H9 (cell line): Measurements from ENCODE around the gene KRTAP4-5. TPM values are rescaled to one million over a fixed set of nuclear protein-coding genes. Genes with fewer than 3 reads are reported as not detected.
"Not testable (repeated sequence)": the region's sequence is repeated elsewhere in the genome, so short reads cannot be mapped to it uniquely, and the experiment has no call there.

ENCODE experiments used
- DNase-seq: peaks from one replicate; pipeline ENCODE4 v3.0.0-alpha.2; 2017
- H2AFZ ChIP-seq: one replicate; pipeline ENCODE4 v1.6.1; 2013; ENCODE audit warnings: mild to moderate bottlenecking, low read length, control low read depth, moderate library complexity
- H2AK5ac ChIP-seq: 2 replicates; pipeline ENCODE4 v1.6.1; 2013; ENCODE audit warnings: low read length, control low read depth, mixed read lengths; ENCODE audit not compliant: insufficient read length
- H2BK120ac ChIP-seq: one replicate; pipeline ENCODE4 v1.6.1; 2013; ENCODE audit warnings: low read depth, mild to moderate bottlenecking, low read length, control low read depth, inconsistent platforms; ENCODE audit not compliant: poor library complexity, severe bottlenecking
- H2BK12ac ChIP-seq: 2 replicates; pipeline ENCODE4 v1.6.1; 2013; ENCODE audit warnings: low read length, control low read depth, mixed read lengths, low read depth; ENCODE audit not compliant: insufficient read length
- H2BK15ac ChIP-seq: 2 replicates; pipeline ENCODE4 v1.6.1; 2013; ENCODE audit warnings: low read depth, low read length, control low read depth
- H2BK20ac ChIP-seq: one replicate; pipeline ENCODE4 v1.6.1; 2013; ENCODE audit warnings: low read depth, mild to moderate bottlenecking, low read length, control low read depth, inconsistent platforms; ENCODE audit not compliant: poor library complexity, severe bottlenecking
- H2BK5ac ChIP-seq: 2 replicates; pipeline ENCODE4 v1.6.1; 2013; ENCODE audit warnings: low read length, control low read depth, mixed read lengths; ENCODE audit not compliant: insufficient read length
- H3K14ac ChIP-seq: 2 replicates; pipeline ENCODE4 v1.6.1; 2013; ENCODE audit warnings: low read length, control low read depth; ENCODE audit not compliant: insufficient read depth
- H3K18ac ChIP-seq: 2 replicates; pipeline ENCODE4 v1.6.1; 2013; ENCODE audit warnings: low read depth, mild to moderate bottlenecking, mixed read lengths, low read length, control low read depth; ENCODE audit not compliant: insufficient read length
- H3K23ac ChIP-seq: 2 replicates; pipeline ENCODE4 v1.6.1; 2013; ENCODE audit warnings: low read length, control low read depth, mixed read lengths, low read depth; ENCODE audit not compliant: insufficient read length
- H3K23me2 ChIP-seq: 2 replicates; pipeline ENCODE4 v1.6.1; 2013; ENCODE audit warnings: low read depth, mild to moderate bottlenecking, mixed read lengths, low read length, control low read depth; ENCODE audit not compliant: insufficient read length, poor library complexity, severe bottlenecking
- H3K27ac ChIP-seq: 2 replicates; pipeline ENCODE4 v1.5.1; 2013; ENCODE audit warnings: low read length, control low read depth, mixed read lengths, low read depth; ENCODE audit not compliant: insufficient read length
- H3K27me3 ChIP-seq: 2 replicates; pipeline ENCODE4 v1.6.1; 2013; ENCODE audit warnings: low read length, control low read depth, inconsistent platforms; ENCODE audit not compliant: insufficient read depth
- H3K4ac ChIP-seq: 2 replicates; pipeline ENCODE4 v1.6.1; 2013; ENCODE audit warnings: low read depth, mild to moderate bottlenecking, control low read depth, inconsistent platforms, low read length, moderate library complexity
- H3K4me1 ChIP-seq: 2 replicates; pipeline ENCODE4 v1.6.1; 2013; ENCODE audit warnings: low read length, control low read depth, inconsistent platforms; ENCODE audit not compliant: insufficient read depth
- H3K4me2 ChIP-seq: 2 replicates; pipeline ENCODE4 v1.6.1; 2013; ENCODE audit warnings: low read length, control low read depth, mixed read lengths; ENCODE audit not compliant: insufficient read length, insufficient read depth
- H3K56ac ChIP-seq: 2 replicates; pipeline ENCODE4 v1.6.1; 2013; ENCODE audit warnings: low read depth, mild to moderate bottlenecking, mixed read lengths, low read length, control low read depth; ENCODE audit not compliant: insufficient read length
- H3K79me1 ChIP-seq: 2 replicates; pipeline ENCODE4 v1.6.1; 2013; ENCODE audit warnings: low read depth, mild to moderate bottlenecking, moderate library complexity, low read length, control low read depth, inconsistent platforms; ENCODE audit not compliant: insufficient read depth, poor library complexity, severe bottlenecking
- H3K79me2 ChIP-seq: 2 replicates; pipeline ENCODE4 v1.6.1; 2013; ENCODE audit warnings: low read length, control low read depth, inconsistent platforms; ENCODE audit not compliant: insufficient read depth
- H3K9ac ChIP-seq: 2 replicates; pipeline ENCODE4 v1.6.1; 2013; ENCODE audit warnings: low read length, control low read depth, mixed read lengths; ENCODE audit not compliant: insufficient read length; ENCODE audit errors: extremely low read depth
- H3K9me3 ChIP-seq: one replicate; pipeline ENCODE4 v1.6.1; 2013; ENCODE audit warnings: low read depth, low read length, inconsistent platforms; ENCODE audit not compliant: control insufficient read depth
- H3T11ph ChIP-seq: one replicate; pipeline ENCODE4 v1.6.1; 2013; ENCODE audit warnings: mild to moderate bottlenecking, low read length, control low read depth, inconsistent platforms
- H4K20me1 ChIP-seq: one replicate; pipeline ENCODE4 v1.6.1; 2013; ENCODE audit not compliant: control insufficient read depth, insufficient read length, insufficient read depth
- H4K5ac ChIP-seq: 2 replicates; pipeline ENCODE4 v1.6.1; 2013; ENCODE audit warnings: low read depth, mild to moderate bottlenecking, mixed read lengths, low read length, control low read depth; ENCODE audit not compliant: insufficient read length
- H4K8ac ChIP-seq: replicated peaks from 2 replicates; pipeline ENCODE4 v1.6.1; 2013; ENCODE audit warnings: low read length, control low read depth, mixed read lengths, low read depth; ENCODE audit not compliant: insufficient read length
- H4K91ac ChIP-seq: 2 replicates; pipeline ENCODE4 v1.6.1; 2013; ENCODE audit warnings: low read depth, mild to moderate bottlenecking, moderate library complexity, mixed read lengths, low read length, control low read depth; ENCODE audit not compliant: insufficient read length
- H3K27ac Mint-ChIP-seq, 3 experiments: 2 replicates in 2 of 3; 3 replicates in 1 of 3; pipeline ENCODE4 v1.8.0; 2020 to 2021; ENCODE audit warnings: mixed read lengths in 3 of 3, mild to moderate bottlenecking in 1 of 3, moderate library complexity in 1 of 3
- H3K27me3 Mint-ChIP-seq: 2 replicates; pipeline ENCODE4 v1.8.0; 2021; ENCODE audit warnings: low read depth, mild to moderate bottlenecking, moderate library complexity, mixed read lengths
- H3K36me3 Mint-ChIP-seq, 3 experiments: 2 replicates in 2 of 3; 3 replicates in 1 of 3; pipeline ENCODE4 v1.8.0; 2020 to 2021; ENCODE audit warnings: low read depth in 3 of 3, mixed read lengths in 3 of 3; ENCODE audit not compliant: insufficient read depth in 1 of 3
- H3K4me1 Mint-ChIP-seq, 2 experiments: 2 replicates each; pipeline ENCODE4 v1.8.0; 2020; ENCODE audit warnings: mixed read lengths in 2 of 2
- H3K4me3 Mint-ChIP-seq, 2 experiments: 2 replicates in 1 of 2; 3 replicates in 1 of 2; pipeline ENCODE4 v1.8.0; 2020 to 2021; ENCODE audit warnings: mild to moderate bottlenecking in 2 of 2, mixed read lengths in 2 of 2, moderate library complexity in 1 of 2
- H3K9me3 Mint-ChIP-seq, 2 experiments: 2 replicates in 1 of 2; 3 replicates in 1 of 2; pipeline ENCODE4 v1.8.0; 2020; ENCODE audit warnings: mild to moderate bottlenecking in 2 of 2, mixed read lengths in 2 of 2, moderate library complexity in 1 of 2
- WGBS: extraction: QIAGEN DNeasy Blood & Tissue Kit; methylation state at CpG from one replicate; pipeline ENCODE4 v1.1.7; 2013; ENCODE audit warnings: missing lambda C conversion rate, low lambda C conversion rate, mixed read lengths; ENCODE audit not compliant: insufficient read length; ENCODE audit errors: extremely low coverage; 5-methylcytosine and 5-hydroxymethylcytosine counted together
- total RNA-seq: library from RNA; stranded (reverse); gene quantifications from 2 replicates; pipeline ENCODE4 v1.2.1, GENCODE V29; 2021
- TF ChIP-seq, protein P1 (sequence below): fragments of 200-600 bp; sonication (generic); conservative IDR thresholded peaks from 3 replicates; pipeline ENCODE4 v1.8.0; 2021; ENCODE audit warnings: antibody characterized with exemption, mild to moderate bottlenecking

Gene KRTAP4-5
- total RNA-seq, 1 experiment from 2014 or later, result not detected

DNA sequence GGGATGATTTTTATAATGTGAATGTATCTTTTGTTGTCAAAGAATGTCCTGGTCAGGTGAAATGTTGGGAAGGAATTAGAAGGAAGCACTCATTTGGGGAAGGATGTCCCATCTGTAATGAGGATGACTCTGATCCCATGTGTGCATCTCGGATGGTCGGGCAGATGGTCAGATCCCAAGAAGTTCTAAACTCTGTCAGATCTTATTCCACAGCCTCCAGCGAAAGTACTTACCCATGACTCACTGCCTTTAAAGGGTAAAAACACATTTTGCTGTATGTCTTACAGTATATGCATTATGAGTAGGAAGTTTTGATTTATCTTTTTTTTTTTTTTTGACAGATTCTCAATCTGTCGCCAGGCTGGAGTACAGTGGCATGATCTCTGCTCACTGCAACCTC is 30.9 kb downstream of the KRTAP4-5 start:
- H3K9me3 Mint-ChIP-seq, result peaks cover 0 to 23% of the 10 kb centered on the region in 2 experiments; a peak in 4 of 5 replicates
- no peak overlapping the region for H2BK120ac ChIP-seq
- H3K27ac Mint-ChIP-seq, result no peak overlapping the region
- no peak overlapping the region for H2AK5ac ChIP-seq
- H3K4ac ChIP-seq, result no peak overlapping the region
- no peak overlapping the region for H2BK20ac ChIP-seq
- TF ChIP-seq, protein P1, sequence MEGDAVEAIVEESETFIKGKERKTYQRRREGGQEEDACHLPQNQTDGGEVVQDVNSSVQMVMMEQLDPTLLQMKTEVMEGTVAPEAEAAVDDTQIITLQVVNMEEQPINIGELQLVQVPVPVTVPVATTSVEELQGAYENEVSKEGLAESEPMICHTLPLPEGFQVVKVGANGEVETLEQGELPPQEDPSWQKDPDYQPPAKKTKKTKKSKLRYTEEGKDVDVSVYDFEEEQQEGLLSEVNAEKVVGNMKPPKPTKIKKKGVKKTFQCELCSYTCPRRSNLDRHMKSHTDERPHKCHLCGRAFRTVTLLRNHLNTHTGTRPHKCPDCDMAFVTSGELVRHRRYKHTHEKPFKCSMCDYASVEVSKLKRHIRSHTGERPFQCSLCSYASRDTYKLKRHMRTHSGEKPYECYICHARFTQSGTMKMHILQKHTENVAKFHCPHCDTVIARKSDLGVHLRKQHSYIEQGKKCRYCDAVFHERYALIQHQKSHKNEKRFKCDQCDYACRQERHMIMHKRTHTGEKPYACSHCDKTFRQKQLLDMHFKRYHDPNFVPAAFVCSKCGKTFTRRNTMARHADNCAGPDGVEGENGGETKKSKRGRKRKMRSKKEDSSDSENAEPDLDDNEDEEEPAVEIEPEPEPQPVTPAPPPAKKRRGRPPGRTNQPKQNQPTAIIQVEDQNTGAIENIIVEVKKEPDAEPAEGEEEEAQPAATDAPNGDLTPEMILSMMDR, result no peak
- peaks cover 0 to 5% (median 0%) of the 10 kb centered on the region in 3 experiments; a peak in 3 of 7 replicates for H3K36me3 Mint-ChIP-seq
- WGBS, result no CpG with 5 or more reads among the region's 4 CpGs
- no peaks in the 10 kb centered on the region for H3K4me1 ChIP-seq
- no peak overlapping the region for H3K4me3 Mint-ChIP-seq
- DNase-seq, result no peak
- no peak overlapping the region for H3K14ac ChIP-seq
- H2BK12ac ChIP-seq, result no peak overlapping the region
- H4K91ac ChIP-seq, result no peak overlapping the region
- H3K23me2 ChIP-seq, result no peaks in the 10 kb centered on the region
- no peak overlapping the region for H4K8ac ChIP-seq
- peaks cover 32 to 35% of the 10 kb centered on the region in 2 experiments for H3K4me1 Mint-ChIP-seq
- H3K9me3 ChIP-seq, result no peaks in the 10 kb centered on the region
- no peak overlapping the region for H3K23ac ChIP-seq
- H3T11ph ChIP-seq, result no peak overlapping the region
- H3K27me3 Mint-ChIP-seq, result no peaks in the 10 kb centered on the region; the same call in 1 of the 2 replicates
- no peak overlapping the region for H4K5ac ChIP-seq
- no peaks in the 10 kb centered on the region for H3K79me2 ChIP-seq
- no peak overlapping the region for H2BK15ac ChIP-seq
- no peak overlapping the region for H3K9ac ChIP-seq
- H3K27me3 ChIP-seq, result no peaks in the 10 kb centered on the region
- H3K18ac ChIP-seq, result no peak overlapping the region
- no peaks in the 10 kb centered on the region for H3K79me1 ChIP-seq
- no peak overlapping the region for H3K27ac ChIP-seq
- no peaks in the 10 kb centered on the region for H4K20me1 ChIP-seq
- H3K4me2 ChIP-seq, result no peak overlapping the region
- H2BK5ac ChIP-seq, result no peak overlapping the region
- no peak overlapping the region for H2AFZ ChIP-seq
- H3K56ac ChIP-seq, result no peak overlapping the region

- H2BK5ac ChIP-seq, H3K4me1 ChIP-seq, H3K9ac ChIP-seq, H3K56ac ChIP-seq, H3K79me1 ChIP-seq, H3K14ac ChIP-seq, H2AFZ ChIP-seq, H3K9me3 ChIP-seq, H3K4ac ChIP-seq, H4K8ac ChIP-seq, H4K91ac ChIP-seq, H3K23me2 ChIP-seq, H3K4me3 Mint-ChIP-seq, H3T11ph ChIP-seq, H3K36me3 Mint-ChIP-seq, H3K18ac ChIP-seq, H2BK120ac ChIP-seq, H3K27me3 ChIP-seq, H2BK12ac ChIP-seq, H3K27ac ChIP-seq, H2BK20ac ChIP-seq, H3K27ac Mint-ChIP-seq, DNase-seq, H3K23ac ChIP-seq, H4K5ac ChIP-seq, H3K4me2 ChIP-seq, H2AK5ac ChIP-seq, H4K20me1 ChIP-seq, H2BK15ac ChIP-seq, H3K79me2 ChIP-seq, H3K27me3 Mint-ChIP-seq: not testable (repeated sequence)
- no CpG with 5 or more reads among the region's 10 CpGs for WGBS
- Mint-ChIP-seq H3K4me1 (peaks cover 28 to 30% of the 10 kb centered on the region in 2 experiments), H3K9me3 (peaks cover 6 to 29% of the 10 kb centered on the region in 2 experiments)
Observed at GRCh38 chr17:41117846-41118386, 31.7 kb downstream of the KRTAP4-5 start, which contains the start of gene KRTAP4-11. Gene KRTAP4-11, minus strand, starts transcription at chr17:41118373. Its CDS starts 58 bp downstream, at chr17:41118315.
